ENCODE measurements around the gene HDAC3. TPM values are rescaled to one million over a fixed set of nuclear protein-coding genes. Genes with fewer than 3 reads are reported as not detected.

The HDAC3 gene
- total and polyA plus RNA-seq, 2 donors (not counting 1 experiment from before 2014, with no cell fraction given) = 85.5 to 94.0 TPM

DNA sequence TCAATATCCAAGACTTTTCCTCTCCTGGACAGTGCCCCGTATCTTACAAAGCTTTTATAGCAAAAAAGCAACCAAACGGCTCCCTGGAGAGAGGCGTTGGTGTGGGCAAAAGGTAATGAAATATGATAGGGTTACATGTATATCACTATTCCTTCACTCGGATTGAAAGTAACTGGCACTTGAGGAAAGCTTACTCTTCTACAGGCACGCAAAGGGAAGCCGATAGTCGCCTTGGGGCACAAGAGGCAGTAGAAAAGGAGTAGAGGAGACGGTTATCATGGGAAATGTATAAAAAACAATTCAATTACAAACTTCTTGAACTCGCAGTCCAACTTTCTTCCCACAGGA is 19.0 kb downstream of the HDAC3 start:
- ATAC-seq (ENCODE audit: low read depth) = no peak

DNA sequence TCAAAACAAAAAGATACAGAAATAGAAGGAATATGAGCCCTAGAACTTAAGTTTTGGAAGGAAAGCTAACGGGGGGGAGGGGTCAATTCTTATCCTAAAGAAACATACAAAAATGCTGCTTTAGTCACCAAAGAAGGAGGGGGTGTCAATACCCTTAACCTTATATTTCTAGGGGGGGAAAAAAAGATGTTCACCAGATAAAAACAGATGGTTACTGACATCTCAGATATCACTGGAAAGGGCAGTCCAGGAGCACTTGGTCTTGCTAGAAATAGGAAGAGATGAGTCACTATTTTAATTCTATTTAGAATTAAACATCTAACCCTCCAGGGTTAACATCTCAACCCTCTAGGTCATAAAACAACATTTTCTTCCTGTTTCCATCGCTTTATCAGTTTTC is 19.5 kb downstream of the HDAC3 start:
- no peaks in the 10 kb centered on the region for H3K27me3 ChIP-seq (replicated peaks in 1 of 4; ENCODE audit: control extremely low read depth in 1 of 4, control insufficient read depth in 3 of 4, insufficient read depth in 4 of 4, low read length in 3 of 4)
- peaks cover 0 to 25% of the 10 kb centered on the region in 2 experiments for H3K36me3 ChIP-seq (replicated peaks in 1 of 2; ENCODE audit: control extremely low read depth in 1 of 2, control insufficient read depth in 1 of 2, extremely low read depth in 1 of 2, insufficient read depth in 2 of 2, low read length in 1 of 2)
- H3K4me1 ChIP-seq (ENCODE audit: control insufficient read depth in 2 of 2, insufficient read depth in 2 of 2, low read length in 2 of 2) = peaks cover 42 to 48% of the 10 kb centered on the region in 2 donors
- Mint-ChIP-seq H3K27ac (peak overlapping the region; percentile 91), H3K27me3 (no peaks in the 10 kb centered on the region), H3K9me3 (ENCODE audit: insufficient read depth) (no peaks in the 10 kb centered on the region), H3K4me3 (peak overlapping the region; percentile 93), H3K4me1 (peaks cover 66% of the 10 kb centered on the region)
- peak overlapping the region; percentile 84 for H3K4me2 ChIP-seq (replicated peaks; ENCODE audit: low read depth, low read length, poor library complexity, severe bottlenecking)
- H4K20me1 ChIP-seq (ENCODE audit: control insufficient read depth, insufficient read depth, low read length, poor library complexity, severe bottlenecking) = peaks cover 9% of the 10 kb centered on the region
- H3K9me3 ChIP-seq (ENCODE audit: control extremely low read depth in 1 of 3, control insufficient read depth in 2 of 3, insufficient read depth in 1 of 3, low read length in 2 of 3) = peaks cover 0 to 4% (median 0%) of the 10 kb centered on the region in 3 donors
- WGBS (ENCODE audit: insufficient coverage) = no CpG with 5 or more reads among the region's 2 CpGs
- H2AFZ ChIP-seq (ENCODE audit: insufficient read depth, low read depth, low read length, poor library complexity, severe bottlenecking) = peak overlapping the region; percentile 85
- ATAC-seq (ENCODE audit: low read depth) (no peak), DNase-seq (no peak)
- H3K27ac ChIP-seq (ENCODE audit: low read length in 2 of 2) = peak overlapping the region in 1 of 2 donors; percentile 92
- peak overlapping the region; percentile 93 for H3K9ac ChIP-seq (ENCODE audit: low read length)
- TF ChIP-seq, protein P1, sequence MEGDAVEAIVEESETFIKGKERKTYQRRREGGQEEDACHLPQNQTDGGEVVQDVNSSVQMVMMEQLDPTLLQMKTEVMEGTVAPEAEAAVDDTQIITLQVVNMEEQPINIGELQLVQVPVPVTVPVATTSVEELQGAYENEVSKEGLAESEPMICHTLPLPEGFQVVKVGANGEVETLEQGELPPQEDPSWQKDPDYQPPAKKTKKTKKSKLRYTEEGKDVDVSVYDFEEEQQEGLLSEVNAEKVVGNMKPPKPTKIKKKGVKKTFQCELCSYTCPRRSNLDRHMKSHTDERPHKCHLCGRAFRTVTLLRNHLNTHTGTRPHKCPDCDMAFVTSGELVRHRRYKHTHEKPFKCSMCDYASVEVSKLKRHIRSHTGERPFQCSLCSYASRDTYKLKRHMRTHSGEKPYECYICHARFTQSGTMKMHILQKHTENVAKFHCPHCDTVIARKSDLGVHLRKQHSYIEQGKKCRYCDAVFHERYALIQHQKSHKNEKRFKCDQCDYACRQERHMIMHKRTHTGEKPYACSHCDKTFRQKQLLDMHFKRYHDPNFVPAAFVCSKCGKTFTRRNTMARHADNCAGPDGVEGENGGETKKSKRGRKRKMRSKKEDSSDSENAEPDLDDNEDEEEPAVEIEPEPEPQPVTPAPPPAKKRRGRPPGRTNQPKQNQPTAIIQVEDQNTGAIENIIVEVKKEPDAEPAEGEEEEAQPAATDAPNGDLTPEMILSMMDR (IDR thresholded peaks at IDR 0.05) = no peak
- TF ChIP-seq EZH2 (IDR thresholded peaks at IDR 0.05; ENCODE audit: borderline replicate concordance, insufficient read depth, low read depth, low read length, poor library complexity, severe bottlenecking) = no peak
- intact Hi-C loops (cut with micrococcal nuclease) = no loop called here
- POLR2A ChIA-PET = interaction anchor here (1.0 to 4.4 kb wide), 5 partner anchors 9 to 25 kb away, joined by 3 to 34 read pairs (median 4); partner anchors contain the start of genes HDAC3 and RELL2
- peak overlapping the region in 4 of 5 experiments; percentile 84 to 95 (median 93) for H3K4me3 ChIP-seq (ENCODE audit: control extremely low read depth in 1 of 5, extremely low read depth in 1 of 5, insufficient read depth in 1 of 5, low read depth in 2 of 5, low read length in 4 of 5)
- H3K79me2 ChIP-seq (ENCODE audit: control insufficient read depth, insufficient read depth, low read length) = peaks cover 87% of the 10 kb centered on the region
- CTCF ChIA-PET = interaction anchor here (0.7 to 28.1 kb wide), 12 partner anchors 10 to 972 kb away, joined by 3 to 760 read pairs (median 7); partner anchors contain the start of genes HDAC3, PCDHGB7, PCDHGC3 and RELL2

More for the DNA sequence above, 19.0 kb downstream of the HDAC3 start:
- no CpG with 5 or more reads among the region's 9 CpGs for WGBS (ENCODE audit: insufficient coverage)
- Histone ChIP-seq H3K36me3 (replicated peaks in 1 of 2; ENCODE audit: control extremely low read depth in 1 of 2, control insufficient read depth in 1 of 2, extremely low read depth in 1 of 2, insufficient read depth in 2 of 2, low read length in 1 of 2) (peaks cover 0 to 26% of the 10 kb centered on the region in 2 experiments), H4K20me1 (ENCODE audit: control insufficient read depth, insufficient read depth, low read length, poor library complexity, severe bottlenecking) (peaks cover 9% of the 10 kb centered on the region), H2AFZ (ENCODE audit: insufficient read depth, low read depth, low read length, poor library complexity, severe bottlenecking) (peak overlapping the region; percentile 85), H3K9me3 (ENCODE audit: control extremely low read depth in 1 of 3, control insufficient read depth in 2 of 3, insufficient read depth in 1 of 3, low read length in 2 of 3) (peaks cover 0 to 4% (median 0%) of the 10 kb centered on the region in 3 donors), H3K27me3 (replicated peaks in 1 of 4; ENCODE audit: control extremely low read depth in 1 of 4, control insufficient read depth in 3 of 4, insufficient read depth in 4 of 4, low read length in 3 of 4) (no peaks in the 10 kb centered on the region), H3K79me2 (ENCODE audit: control insufficient read depth, insufficient read depth, low read length) (peaks cover 82% of the 10 kb centered on the region), H3K4me1 (ENCODE audit: control insufficient read depth in 2 of 2, insufficient read depth in 2 of 2, low read length in 2 of 2) (peaks cover 45 to 50% of the 10 kb centered on the region in 2 donors), H3K4me3 (ENCODE audit: control extremely low read depth in 1 of 5, extremely low read depth in 1 of 5, insufficient read depth in 1 of 5, low read depth in 2 of 5, low read length in 4 of 5) (peak overlapping the region; percentile 84 to 98 (median 94)), H3K4me2 (replicated peaks; ENCODE audit: low read depth, low read length, poor library complexity, severe bottlenecking) (peak overlapping the region; percentile 84), H3K27ac (ENCODE audit: low read length in 2 of 2) (peak overlapping the region; percentile 86 to 92), H3K9ac (ENCODE audit: low read length) (peak overlapping the region; percentile 93)
- Mint-ChIP-seq H3K27me3 (no peaks in the 10 kb centered on the region), H3K9me3 (ENCODE audit: insufficient read depth) (no peaks in the 10 kb centered on the region), H3K27ac (peak overlapping the region; percentile 91), H3K4me1 (peaks cover 62% of the 10 kb centered on the region), H3K4me3 (peak overlapping the region; percentile 93)
- CTCF ChIA-PET = interaction anchor here (0.9 to 28.1 kb wide), 11 partner anchors 11 to 297 kb away, joined by 3 to 760 read pairs (median 9); partner anchors contain the start of genes HDAC3, PCDHGB7, PCDHGC3 and RELL2
- no peak for TF ChIP-seq EZH2 (IDR thresholded peaks at IDR 0.05; ENCODE audit: borderline replicate concordance, insufficient read depth, low read depth, low read length, poor library complexity, severe bottlenecking)
- TF ChIP-seq, protein P1 (IDR thresholded peaks at IDR 0.05) = no peak
- no peak for DNase-seq
- POLR2A ChIA-PET = interaction anchor here (0.7 to 4.4 kb wide), 7 partner anchors 12 to 26 kb away, joined by 3 to 34 read pairs (median 4); partner anchors contain the start of genes HDAC3 and RELL2
- intact Hi-C loops (cut with micrococcal nuclease) = loop anchor here (2.0 kb wide), 1 partner anchor 187 kb away; the partner anchor contains the start of gene PCDHGA12

All from B cell (primary cell).